Measurements from ENCODE around the gene POLL. TPM values are rescaled to one million over a fixed set of nuclear protein-coding genes. Genes with fewer than 3 reads are reported as not detected.

The POLL gene
- total RNA-seq, 1 experiment from 2014 or later = 46.2 TPM

- TF ChIP-seq ZNF425 (CRISPR knock-in tag; conservative IDR thresholded peaks at IDR 0.05) (no peak), ARID4B (CRISPR knock-in tag; IDR thresholded peaks at IDR 0.05; ENCODE audit: borderline replicate concordance) (no peak), HMGA2 (CRISPR knock-in tag; IDR thresholded peaks at IDR 0.05) (no peak)
Observed at GRCh38 chr10:101552442-101552841, 35.6 kb downstream of the POLL start (continued).

- H3K4me3 Mint-ChIP-seq = no peak overlapping the region
- ChIA-PET CTCF (interaction anchor here (2.0 kb wide), 1 partner anchor 20 kb away, joined by 5 read pairs; no protein-coding TSS in a partner anchor), POLR2A (no interaction called here)
- DNase-seq (ENCODE audit: low spot score) = no peak
- H3K27ac Mint-ChIP-seq = no peak overlapping the region
- TF ChIP-seq FOXP1 (CRISPR knock-in tag; IDR thresholded peaks at IDR 0.05; ENCODE audit: borderline replicate concordance) (no peak), FOXK1 (CRISPR knock-in tag; IDR thresholded peaks at IDR 0.05) (no peak), JUN (CRISPR knock-in tag; IDR thresholded peaks at IDR 0.05) (no peak), ATF3 (CRISPR knock-in tag; conservative IDR thresholded peaks at IDR 0.05) (no peak), KAT7 (CRISPR knock-in tag; IDR thresholded peaks at IDR 0.05; ENCODE audit: borderline replicate concordance) (no peak), RELA (CRISPR knock-in tag; IDR thresholded peaks at IDR 0.05; ENCODE audit: borderline replicate concordance) (no peak), RORB (CRISPR knock-in tag; IDR thresholded peaks at IDR 0.05) (no peak), CREM (CRISPR knock-in tag; IDR thresholded peaks at IDR 0.05) (no peak), ZNF281 (CRISPR knock-in tag; IDR thresholded peaks at IDR 0.05) (no peak), ZNF671 (CRISPR knock-in tag; IDR thresholded peaks at IDR 0.05) (no peak), STAT6 (CRISPR knock-in tag; conservative IDR thresholded peaks at IDR 0.05; ENCODE audit: low read depth) (no peak), GTF2I (CRISPR knock-in tag; conservative IDR thresholded peaks at IDR 0.05) (no peak), CDX4 (CRISPR knock-in tag; IDR thresholded peaks at IDR 0.05; ENCODE audit: borderline replicate concordance) (no peak), GRHL2 (CRISPR knock-in tag; IDR thresholded peaks at IDR 0.05; ENCODE audit: insufficient replicate concordance, severe bottlenecking) (no peak), USF2 (CRISPR knock-in tag; IDR thresholded peaks at IDR 0.05) (no peak), ZNF138 (CRISPR knock-in tag; conservative IDR thresholded peaks at IDR 0.05) (no peak)
- no peaks in the 10 kb centered on the region for H3K9me3 Mint-ChIP-seq
- H3K27me3 Mint-ChIP-seq (ENCODE audit: low read depth) = no peaks in the 10 kb centered on the region
- ATAC-seq = no peak
- H3K4me1 Mint-ChIP-seq = no peaks in the 10 kb centered on the region
- peaks cover 7% of the 10 kb centered on the region for H3K36me3 Mint-ChIP-seq
Observed at GRCh38 chr10:101550965-101551364, 37.1 kb downstream of the POLL start.

Measured in WTC11 (cell line).